Heart right ventricle (tissue), 16 donors: ENCODE results near the gene STAM. TPM values are rescaled to one million over a fixed set of nuclear protein-coding genes. Genes with fewer than 3 reads are reported as not detected.

Experiments
- ATAC-seq, 8 donors: fragments of 200-7000 bp; cut with Tn5 transposase; one replicate each; pipeline ENCODE4 v1.9.1; 2020; ENCODE audit warnings: mild to moderate bottlenecking in 8 of 8, moderate library complexity in 8 of 8, moderate number of reproducible peaks in 1 of 8
- DNase-seq, 2 donors: peaks; one replicate each; pipeline ENCODE4 v3.0.0-alpha.2; 2020
- H3K27ac ChIP-seq, 10 donors: fragments of 200-600 bp; sonication (generic) in 2 of 10; one replicate each; pipeline versions ENCODE4 v1.5.0 to v1.8.0; 2020 to 2022; ENCODE audit warnings: mild to moderate bottlenecking in 3 of 10
- H3K27me3 ChIP-seq, 7 donors: fragments of 200-600 bp; one replicate each; pipeline ENCODE4 v1.8.0; 2021 to 2022; ENCODE audit warnings: mild to moderate bottlenecking in 2 of 7
- H3K36me3 ChIP-seq, 9 donors: fragments of 200-600 bp; sonication (generic) in 1 of 9; one replicate each; pipeline versions ENCODE4 v1.5.0 to v1.8.0; 2020 to 2022; ENCODE audit warnings: mild to moderate bottlenecking in 2 of 9
- H3K4me1 ChIP-seq, 9 donors: fragments of 200-600 bp; sonication (generic) in 1 of 9; one replicate each; pipeline versions ENCODE4 v1.5.0 to v1.8.0; 2020 to 2022; ENCODE audit warnings: mild to moderate bottlenecking in 4 of 9
- H3K4me3 ChIP-seq, 10 donors: fragments of 200-600 bp; sonication (generic) in 2 of 10; one replicate each; pipeline versions ENCODE4 v1.5.0 to v1.8.0; 2020 to 2022; ENCODE audit warnings: mild to moderate bottlenecking in 7 of 10, moderate library complexity in 2 of 10
- H3K9me3 ChIP-seq, 11 donors: fragments of 200-600 bp in 10 of 11; sonication (generic) in 2 of 11; one replicate each; pipeline versions ENCODE4 v1.5.0 to v1.8.0; 2013 to 2022; ENCODE audit warnings: mild to moderate bottlenecking in 2 of 11, control low read depth in 1 of 11, moderate library complexity in 1 of 11
- WGBS, 2 donors: extraction: QIAGEN DNeasy Blood & Tissue Kit; methylation state at CpG; one replicate each; pipeline ENCODE4 v1.1.7; 2013; ENCODE audit warnings: inconsistent platforms in 1 of 2; 5-methylcytosine and 5-hydroxymethylcytosine counted together
- intact Hi-C, 10 donors: fragments of 100-400 bp; cut with DNase I; formaldehyde crosslinking; loops; one replicate each; pipeline versions ENCODE4 v1.11.1 to v1.14.2; 2022
- polyA plus RNA-seq, 2 donors: library from polyadenylated mRNA; stranded (reverse); fragments of 200-250 nt; gene quantifications; one replicate each; pipeline ENCODE4 v1.2.3, GENCODE V29; 2013
- total RNA-seq, 10 donors: library from RNA; stranded (reverse); fragmentation: NEBNext Ultra II Directional in 3 of 10; extraction: Animal tissue kit (Norgen Biotek cat#: 25700) in 3 of 10; gene quantifications; one replicate each; pipeline versions ENCODE4 v1.2.1 to v1.2.4, GENCODE V29; 2021 to 2023
- TF ChIP-seq, protein P1 (sequence below), 9 donors: fragments of 200-600 bp; sonication (generic) in 2 of 9; IDR thresholded peaks; one replicate each; pipeline versions ENCODE4 v1.5.0 to v1.8.0; 2021 to 2022; ENCODE audit warnings: antibody characterized with exemption in 9 of 9, mild to moderate bottlenecking in 5 of 9, moderate library complexity in 1 of 9
- donor health status: Arrhythmogenic right ventricular cardiomyopathy.
- donor health status: ischemic (EF 13 %, LVEDD 7.1; RV severe dilation, severe dysfunction).
- donor health status: healthy with polysubstance abuse.
- donor health status: DM: no; HTN: yes; CAD: no.
- donor health status: DM: no; HTN: no; CAD: no.
- donor health status: ischemic (EF 25% LVEDD 6.9; RV normal size, moderate dysfunction).
- donor health status: ischemic (EF 25% LVEDD 5.7; RV mildly dilated, moderate dysfunction).
- donor health status: healthy.
- donor health status: DM: yes; HTN: yes; CAD: no.
- donor health status: Ischemic cardiomyopathy.
- donor health status: ischemic (EF 35%, LVEDD 5.7; RV mildly dilated, moderate dysfunction).
- donor health status: nonischemic (EF 11% LVEDD 7.7; RV severe dilation, severe dysfunction).
- donor health status: DM: yes; HTN: yes; CAD: no.
- donor health status: PGD.
- donor health status: ischemic (EF 29% LVEDD 5.4; RV normal size, mild dysfunction).
- donor health status: nonischemic (EF 23%, LVEDD 6.1; RV moderate dilation, normal function).

Gene STAM
- total and polyA plus RNA-seq, 12 donors, result 9.9 to 43.5 (median 29.3) TPM

DNA sequence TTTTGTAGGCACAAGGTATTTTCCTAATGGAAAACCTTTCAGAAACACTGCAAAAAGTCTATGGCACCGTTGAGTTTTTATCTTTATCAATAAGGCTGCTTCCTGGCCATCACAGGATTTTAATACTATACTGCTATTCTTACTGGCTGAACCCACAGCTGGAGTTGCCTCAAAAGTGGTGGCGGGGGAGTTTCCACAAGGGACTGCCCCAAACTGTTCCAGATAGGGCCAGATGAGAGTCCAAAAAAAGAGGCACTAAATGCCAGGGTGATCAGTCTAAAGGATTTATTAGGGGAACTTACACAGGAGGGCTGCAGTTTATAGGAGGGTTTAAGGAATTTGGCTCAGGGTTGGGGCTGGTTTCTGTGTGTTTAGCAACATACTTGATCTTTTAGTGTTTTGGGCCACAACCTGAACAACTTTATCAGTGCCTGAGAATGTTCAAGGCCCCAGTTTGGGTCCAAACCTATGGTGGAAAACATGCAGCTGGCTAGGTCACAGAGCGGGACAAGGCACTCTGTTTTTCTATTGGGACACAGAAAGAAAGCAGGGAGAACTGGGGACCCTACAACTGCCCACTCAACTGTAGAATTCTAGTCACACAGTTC lies 41.4 kb downstream of the STAM start:
- ATAC-seq (no peak), DNase-seq (no peak)
- no peak overlapping the region for H3K27ac ChIP-seq
- intact Hi-C loops, result no loop called here
- peaks cover 0 to 28% (median 17%) of the 10 kb centered on the region in 9 donors for H3K4me1 ChIP-seq
- H3K4me3 ChIP-seq, result no peak overlapping the region
- H3K36me3 ChIP-seq, result peaks cover 0 to 35% (median 9%) of the 10 kb centered on the region in 9 donors
- TF ChIP-seq, protein P1, sequence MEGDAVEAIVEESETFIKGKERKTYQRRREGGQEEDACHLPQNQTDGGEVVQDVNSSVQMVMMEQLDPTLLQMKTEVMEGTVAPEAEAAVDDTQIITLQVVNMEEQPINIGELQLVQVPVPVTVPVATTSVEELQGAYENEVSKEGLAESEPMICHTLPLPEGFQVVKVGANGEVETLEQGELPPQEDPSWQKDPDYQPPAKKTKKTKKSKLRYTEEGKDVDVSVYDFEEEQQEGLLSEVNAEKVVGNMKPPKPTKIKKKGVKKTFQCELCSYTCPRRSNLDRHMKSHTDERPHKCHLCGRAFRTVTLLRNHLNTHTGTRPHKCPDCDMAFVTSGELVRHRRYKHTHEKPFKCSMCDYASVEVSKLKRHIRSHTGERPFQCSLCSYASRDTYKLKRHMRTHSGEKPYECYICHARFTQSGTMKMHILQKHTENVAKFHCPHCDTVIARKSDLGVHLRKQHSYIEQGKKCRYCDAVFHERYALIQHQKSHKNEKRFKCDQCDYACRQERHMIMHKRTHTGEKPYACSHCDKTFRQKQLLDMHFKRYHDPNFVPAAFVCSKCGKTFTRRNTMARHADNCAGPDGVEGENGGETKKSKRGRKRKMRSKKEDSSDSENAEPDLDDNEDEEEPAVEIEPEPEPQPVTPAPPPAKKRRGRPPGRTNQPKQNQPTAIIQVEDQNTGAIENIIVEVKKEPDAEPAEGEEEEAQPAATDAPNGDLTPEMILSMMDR (IDR thresholded peaks at IDR 0.05), result no peak
- H3K27me3 ChIP-seq, result no peaks in the 10 kb centered on the region
- no peaks in the 10 kb centered on the region for H3K9me3 ChIP-seq
- WGBS, 2 donors, result 80 to 87% methylated on average over 3 of the region's 3 CpGs

DNA sequence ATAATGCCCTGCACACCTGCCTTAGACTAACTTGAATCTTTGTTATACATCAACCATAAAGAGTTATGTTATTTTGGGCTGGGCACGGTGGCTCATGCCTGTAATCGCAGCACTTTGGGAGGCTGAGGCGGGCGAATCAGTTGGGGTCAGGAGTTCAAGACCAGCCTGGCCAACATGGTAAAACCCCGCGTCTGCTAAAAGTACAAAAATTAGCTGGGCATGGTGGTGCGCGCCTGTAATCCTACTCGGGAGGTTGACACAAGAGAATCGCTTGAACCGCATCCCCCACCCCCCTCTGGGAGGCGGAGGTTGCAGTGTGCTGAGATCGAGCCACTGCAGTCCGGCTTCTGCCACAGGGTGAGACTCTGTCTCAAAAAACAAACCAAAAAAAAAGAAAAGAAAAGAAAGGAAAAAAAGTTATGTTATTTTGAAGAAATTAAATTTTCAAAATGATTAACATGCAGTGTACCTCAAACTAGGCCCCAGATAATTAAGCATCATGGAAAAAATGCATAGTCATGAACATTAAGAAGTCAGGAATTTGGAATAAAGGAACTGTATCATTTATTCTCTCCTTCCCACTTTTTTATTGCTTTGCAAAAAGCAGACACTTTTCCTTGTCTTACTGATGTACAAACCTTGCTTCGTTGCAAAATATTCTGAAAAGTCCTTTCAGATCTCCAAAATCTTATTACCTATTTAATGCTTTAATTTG lies 43.3 kb downstream of the STAM start:
- WGBS, 2 donors, result 89 to 98% methylated on average over 15 of the region's 15 CpGs
- TF ChIP-seq, protein P1 (IDR thresholded peaks at IDR 0.05), result no peak
- no peak overlapping the region for H3K27ac ChIP-seq
- no peak for ATAC-seq
- no peak overlapping the region for H3K4me3 ChIP-seq
- intact Hi-C loops, result no loop called here
- peaks cover 0 to 20% (median 13%) of the 10 kb centered on the region in 9 donors for H3K4me1 ChIP-seq
- no peaks in the 10 kb centered on the region for H3K27me3 ChIP-seq
- DNase-seq, result no peak
- peaks cover 0 to 47% (median 9%) of the 10 kb centered on the region in 9 donors for H3K36me3 ChIP-seq
- no peaks in the 10 kb centered on the region for H3K9me3 ChIP-seq

DNA sequence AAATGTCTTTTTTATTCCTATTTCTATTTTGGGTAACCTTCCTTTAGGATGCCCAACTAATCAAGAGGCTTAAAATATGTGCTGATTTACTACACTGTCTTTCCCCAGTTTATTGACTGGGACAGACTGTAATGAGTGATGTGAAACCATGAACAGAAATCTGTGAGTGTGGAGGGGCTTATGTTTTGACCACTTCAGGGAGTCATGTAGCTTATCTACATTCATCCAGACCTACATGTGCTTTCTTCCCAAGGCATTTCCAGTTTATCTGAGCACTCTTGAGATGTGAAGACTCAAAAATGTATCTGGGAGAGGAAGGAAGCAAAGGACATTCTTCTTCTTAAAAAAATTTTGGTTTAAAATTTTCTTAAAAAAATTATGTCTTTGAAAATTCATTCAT lies 45.2 kb downstream of the STAM start:
- Histone ChIP-seq H3K9me3 (no peaks in the 10 kb centered on the region), H3K4me3 (no peak overlapping the region), H3K27ac (no peak overlapping the region), H3K27me3 (no peaks in the 10 kb centered on the region), H3K36me3 (peaks cover 0 to 59% (median 9%) of the 10 kb centered on the region in 9 donors), H3K4me1 (peaks cover 0 to 15% (median 9%) of the 10 kb centered on the region in 9 donors)
- DNase-seq (no peak), ATAC-seq (no peak)
- TF ChIP-seq, protein P1 (IDR thresholded peaks at IDR 0.05), result no peak
- intact Hi-C loops, result no loop called here

DNA sequence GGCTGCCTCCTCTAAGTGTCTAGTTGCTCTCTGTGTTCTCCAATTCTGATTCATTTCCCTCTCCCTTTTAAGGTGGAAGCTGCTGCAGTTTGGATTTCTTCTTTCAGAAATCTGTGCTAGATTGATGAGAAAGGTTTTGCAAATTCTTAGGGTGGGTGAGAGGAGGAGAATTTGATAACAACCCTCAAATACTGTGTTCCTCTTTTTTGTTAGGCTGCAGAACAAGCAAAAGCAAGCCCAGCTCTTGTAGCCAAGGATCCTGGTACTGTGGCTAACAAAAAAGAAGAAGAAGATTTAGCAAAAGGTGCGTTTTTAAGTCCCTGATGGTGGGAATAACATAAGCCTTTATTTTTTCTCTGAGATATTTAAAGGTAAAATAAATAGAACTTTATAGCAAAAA lies 49.1 kb downstream of the STAM start:
- no peak for DNase-seq
- intact Hi-C loops, result no loop called here
- no peaks in the 10 kb centered on the region for H3K9me3 ChIP-seq
- WGBS, 2 donors, result 75 to 89% methylated on average over 1 of the region's 1 CpG
- peak in 1 of 8 donors; percentile 30 for ATAC-seq
- no peaks in the 10 kb centered on the region for H3K27me3 ChIP-seq
- H3K36me3 ChIP-seq, result peaks cover 0 to 88% (median 9%) of the 10 kb centered on the region in 9 donors
- peaks cover 0 to 14% (median 8%) of the 10 kb centered on the region in 9 donors for H3K4me1 ChIP-seq
- H3K4me3 ChIP-seq, result no peak overlapping the region
- H3K27ac ChIP-seq, result no peak overlapping the region
- TF ChIP-seq, protein P1 (IDR thresholded peaks at IDR 0.05), result no peak
